Smooth muscle cell (in vitro differentiated cells): Measurements from ENCODE around the gene ADGB. TPM values are rescaled to one million over a fixed set of nuclear protein-coding genes. Genes with fewer than 3 reads are reported as not detected.
"Not testable (repeated sequence)": the region's sequence is repeated elsewhere in the genome, so short reads cannot be mapped to it uniquely, and the experiment has no call there.

Experiments used
- DNase-seq: peaks from one replicate; lab custom pipeline; 2025; ENCODE audit not compliant: unreplicated experiment; lab: John Stamatoyannopoulos, UW
- H2AFZ ChIP-seq: fragments of 200-600 bp; sonication (generic); 2 replicates; pipeline ENCODE4 v1.6.0; 2016; ENCODE audit warnings: antibody characterized with exemption, low read depth, mild to moderate bottlenecking
- H3F3A ChIP-seq: fragments of 200-600 bp; sonication (generic); 2 replicates; pipeline ENCODE4 v1.6.0; 2017; ENCODE audit warnings: antibody characterized with exemption, low read depth
- H3K27ac ChIP-seq: fragments of 200-600 bp; sonication (generic); 2 replicates; pipeline ENCODE4 v1.5.1; 2016; ENCODE audit warnings: low read depth, mild to moderate bottlenecking
- H3K27me3 ChIP-seq: fragments of 200-600 bp; sonication (generic); 2 replicates; pipeline ENCODE4 v1.6.1; 2016; ENCODE audit warnings: low read depth, mild to moderate bottlenecking
- H3K36me3 ChIP-seq: fragments of 200-600 bp; sonication (generic); 2 replicates; pipeline ENCODE4 v1.5.1; 2016; ENCODE audit warnings: low read depth
- H3K4me1 ChIP-seq: fragments of 200-600 bp; sonication (generic); 2 replicates; pipeline ENCODE4 v1.5.1; 2016; ENCODE audit warnings: low read depth
- H3K4me2 ChIP-seq: fragments of 200-600 bp; sonication (generic); 2 replicates; pipeline ENCODE4 v1.6.0; 2016; ENCODE audit warnings: mild to moderate bottlenecking
- H3K4me3 ChIP-seq: fragments of 200-600 bp; sonication (generic); 2 replicates; pipeline ENCODE4 v1.5.1; 2016; ENCODE audit warnings: mild to moderate bottlenecking
- H3K79me2 ChIP-seq: fragments of 200-600 bp; sonication (generic); 2 replicates; pipeline ENCODE4 v1.6.0; 2016; ENCODE audit warnings: low read depth, mild to moderate bottlenecking
- H3K9ac ChIP-seq: fragments of 200-600 bp; sonication (generic); 2 replicates; pipeline ENCODE4 v1.6.0; 2016; ENCODE audit warnings: low read depth
- H3K9me3 ChIP-seq: fragments of 200-600 bp; sonication (generic); replicated peaks from 2 replicates; pipeline ENCODE4 v1.5.1; 2016; ENCODE audit warnings: low read depth
- H4K20me1 ChIP-seq: fragments of 200-600 bp; sonication (generic); 2 replicates; pipeline ENCODE4 v1.6.0; 2016; ENCODE audit warnings: low read depth
- CTCF ChIP-seq: fragments of 200-600 bp; sonication (generic); IDR thresholded peaks from 2 replicates; pipeline ENCODE4 v1.5.1; 2017; ENCODE audit warnings: borderline replicate concordance, mild to moderate bottlenecking, antibody characterized with exemption; ENCODE audit not compliant: insufficient read depth, poor library complexity, severe bottlenecking
- WGBS: methylation state at CpG from one replicate; pipeline ENCODE4 v1.1.7; 2016; ENCODE audit warnings: low lambda C conversion rate; 5-methylcytosine and 5-hydroxymethylcytosine counted together
- polyA plus RNA-seq: library from polyadenylated mRNA; unstranded; fragments of >200 nt; fragmentation: Nextera tagmentation; extraction: Ambion mirVana; gene quantifications from 2 replicates; pipeline ENCODE4 v1.2.1, GENCODE V29; 2016
- total RNA-seq: library from RNA; depleted of rRNA; stranded (reverse); fragments of >200 nt; gene quantifications from 2 replicates; pipeline ENCODE4 v1.2.3, GENCODE V29; 2014

The ADGB gene
- total and polyA plus RNA-seq, 2 experiments from 2014 or later = 1.1 to 3.1 TPM

- peaks cover 71% of the 10 kb centered on the region for H3K79me2 ChIP-seq
- peaks cover 26% of the 10 kb centered on the region for H3K36me3 ChIP-seq
- H3K27me3 ChIP-seq = no peaks in the 10 kb centered on the region
These were observed 45.2 kb upstream of the ADGB start for GRCh38 chr6:146553377-146554135.

GRCh38 chr6:146560607-146561006, 38.2 kb upstream of the ADGB start:
- WGBS = 100% methylated on average over 1 of the region's 1 CpG
- no peak for DNase-seq
- no peak for TF ChIP-seq CTCF

More at GRCh38 chr6:146553377-146554135, 45.2 kb upstream of the ADGB start:
- DNase-seq = no peak
- Histone ChIP-seq H3K4me1 (no peaks in the 10 kb centered on the region), H3K4me2 (no peak overlapping the region), H2AFZ (no peak overlapping the region), H3K9ac (no peak overlapping the region), H4K20me1 (peaks cover 47% of the 10 kb centered on the region), H3K4me3 (no peak overlapping the region), H3F3A (peaks cover 13% of the 10 kb centered on the region), H3K9me3 (no peaks in the 10 kb centered on the region), H3K27ac (no peak overlapping the region)
- no peak for TF ChIP-seq CTCF
- WGBS = 93% methylated on average over 7 of the region's 7 CpGs

GRCh38 chr6:146566661-146567060, 32.1 kb upstream of the ADGB start:
- not testable (repeated sequence) for H3K9me3 ChIP-seq
- WGBS = 84% methylated on average over 2 of the region's 2 CpGs

More at GRCh38 chr6:146560607-146561006, 38.2 kb upstream of the ADGB start:
- H3K4me3 ChIP-seq = no peak overlapping the region
- H3K79me2 ChIP-seq = peaks cover under 1% of the 10 kb centered on the region
- peaks cover under 1% of the 10 kb centered on the region for H3K36me3 ChIP-seq
- no peak overlapping the region for H3K4me2 ChIP-seq
- H3K9ac ChIP-seq = no peak overlapping the region
- H3K4me1 ChIP-seq = no peaks in the 10 kb centered on the region
- no peaks in the 10 kb centered on the region for H3F3A ChIP-seq
- H3K27me3 ChIP-seq = no peaks in the 10 kb centered on the region
- no peaks in the 10 kb centered on the region for H4K20me1 ChIP-seq
- no peak overlapping the region for H3K27ac ChIP-seq
- no peak overlapping the region for H2AFZ ChIP-seq
- no peaks in the 10 kb centered on the region for H3K9me3 ChIP-seq

GRCh38 chr6:146568619-146569018, 30.2 kb upstream of the ADGB start:
- H4K20me1 ChIP-seq, H3K4me1 ChIP-seq, H3K4me3 ChIP-seq, H3K27ac ChIP-seq, H3K9ac ChIP-seq, H3F3A ChIP-seq, H2AFZ ChIP-seq, H3K4me2 ChIP-seq, H3K9me3 ChIP-seq, H3K79me2 ChIP-seq, DNase-seq, H3K36me3 ChIP-seq, H3K27me3 ChIP-seq: not testable (repeated sequence)
- 90% methylated on average over 3 of the region's 3 CpGs for WGBS

More at GRCh38 chr6:146566661-146567060, 32.1 kb upstream of the ADGB start:
- not testable (repeated sequence) for H3K4me2 ChIP-seq, DNase-seq, H3K36me3 ChIP-seq, H3K4me1 ChIP-seq, H3K9ac ChIP-seq, H3K27ac ChIP-seq, H3K27me3 ChIP-seq, H4K20me1 ChIP-seq, H3K79me2 ChIP-seq, H3K4me3 ChIP-seq, H3F3A ChIP-seq, H2AFZ ChIP-seq
